GM12878 (cell line): ENCODE measurements around the gene SLC39A8. TPM values are rescaled to one million over a fixed set of nuclear protein-coding genes. Genes with fewer than 3 reads are reported as not detected.

Source experiments
- BACH1 ChIP-seq: fragments of 450-650 bp; IDR thresholded peaks from 2 replicates; pipeline ENCODE4 v1.6.1; 2017; ENCODE audit warnings: mild to moderate bottlenecking, borderline replicate concordance
- CBX5 ChIP-seq: sonication (generic); IDR thresholded peaks from 2 replicates; pipeline ENCODE4 v1.6.1; 2016; ENCODE audit warnings: low read depth, moderate library complexity, mild to moderate bottlenecking, inconsistent platforms
- CREB1 ChIP-seq: IDR thresholded peaks from 2 replicates; pipeline ENCODE4 v1.6.1; 2012; ENCODE audit warnings: low read depth, mild to moderate bottlenecking, inconsistent platforms
- EP300 ChIP-seq, 2 experiments: fragments of 150-350 bp in 1 of 2; IDR thresholded peaks; 2 replicates each; pipeline ENCODE4 v1.6.1; 2011 to 2012; ENCODE audit warnings: low read depth in 2 of 2, low read length in 2 of 2, borderline replicate concordance in 1 of 2, improper control_type of control experiment in 1 of 2, inconsistent platforms in 1 of 2; ENCODE audit not compliant: control insufficient read depth in 1 of 2
- GABPA ChIP-seq: IDR thresholded peaks from 2 replicates; pipeline ENCODE4 v1.6.1; 2014; ENCODE audit warnings: antibody characterized with exemption, low read depth, mild to moderate bottlenecking, inconsistent platforms
- HDGF ChIP-seq: fragments of 450-650 bp; IDR thresholded peaks from 2 replicates; pipeline ENCODE4 v1.6.1; 2016; ENCODE audit warnings: antibody characterized with exemption
- KAT2A ChIP-seq: conservative IDR thresholded peaks from 2 replicates; pipeline ENCODE4 v1.6.1; 2011; ENCODE audit warnings: low read depth, low read length; ENCODE audit not compliant: control insufficient read depth
- NFIC ChIP-seq: IDR thresholded peaks from 2 replicates; pipeline ENCODE4 v1.6.1; 2012; ENCODE audit warnings: low read depth, mild to moderate bottlenecking, inconsistent platforms, low read length, moderate library complexity
- NFYA ChIP-seq: IDR thresholded peaks from 2 replicates; pipeline ENCODE4 v1.6.1; 2011; ENCODE audit warnings: low read depth, mild to moderate bottlenecking, low read length, improper control_type of control experiment, borderline replicate concordance
- POLR2AphosphoS2 ChIP-seq: IDR thresholded peaks from 2 replicates; pipeline ENCODE4 v1.6.1; 2011; ENCODE audit warnings: low read depth, mild to moderate bottlenecking, low read length, improper control_type of control experiment, moderate library complexity
- RUNX3 ChIP-seq: IDR thresholded peaks from 2 replicates; pipeline ENCODE4 v1.6.1; 2012; ENCODE audit warnings: low read length, inconsistent platforms
- SPI1 ChIP-seq: IDR thresholded peaks from 2 replicates; pipeline ENCODE4 v1.6.1; 2011; ENCODE audit warnings: low read depth, mild to moderate bottlenecking, low read length, moderate library complexity, borderline replicate concordance; ENCODE audit not compliant: insufficient read depth
- TCF7 ChIP-seq: IDR thresholded peaks from 2 replicates; pipeline ENCODE4 v1.6.1; 2014; ENCODE audit warnings: antibody characterized with exemption, borderline replicate concordance
- ZNF622 ChIP-seq: fragments of 450-650 bp; IDR thresholded peaks from 2 replicates; pipeline ENCODE4 v1.6.1; 2017; ENCODE audit warnings: mild to moderate bottlenecking, inconsistent platforms
- polyA plus RNA-seq, 11 experiments: library from polyadenylated mRNA; depleted of rRNA in 4 of 11; unstranded in 6 of 11; stranded (reverse) in 5 of 11; fragments of >200 nt; fragmentation: Nextera tagmentation in 4 of 11; fragmentation: Illumina TruSeq in 1 of 11; extraction: Ambion mirVana in 4 of 11; extraction: Trizol in 1 of 11; gene quantifications; 1 replicate in 1 of 11; 2 replicates in 10 of 11; pipeline versions ENCODE4 v1.2.1 to v1.2.3, GENCODE V29; 2011 to 2016; ENCODE audit warnings: inconsistent platforms in 2 of 11, missing spikeins in 2 of 11, low read depth in 1 of 11
- total RNA-seq, 4 experiments: library from RNA; depleted of rRNA in 3 of 4; stranded (reverse); fragments of >200 nt in 3 of 4; fragmentation: Illumina TruSeq in 1 of 4; extraction: Trizol in 1 of 4; gene quantifications; 2 replicates each; pipeline versions ENCODE4 v1.2.1 to v1.2.3, GENCODE V29; 2013 to 2021
- TF ChIP-seq, protein P1 (sequence below): IDR thresholded peaks from 2 replicates; pipeline ENCODE4 v1.6.1; 2012; ENCODE audit warnings: low read depth, low read length, improper control_type of control experiment
- TF ChIP-seq, protein P2 (sequence below): IDR thresholded peaks from 2 replicates; pipeline ENCODE4 v1.6.1; 2011; ENCODE audit warnings: low read depth, mild to moderate bottlenecking, low read length, moderate library complexity, borderline replicate concordance; ENCODE audit errors: extremely low read depth
- TF ChIP-seq, protein P3 (sequence below): IDR thresholded peaks from 2 replicates; pipeline ENCODE4 v1.6.1; 2012; ENCODE audit warnings: low read depth, low read length, improper control_type of control experiment
- TF ChIP-seq, protein P4 (sequence below): IDR thresholded peaks from 2 replicates; pipeline ENCODE4 v1.6.1; 2011; ENCODE audit warnings: mild to moderate bottlenecking, low read depth, low read length, moderate library complexity; ENCODE audit not compliant: insufficient replicate concordance
- TF ChIP-seq, protein P5 (sequence below): fragments of 450-650 bp; IDR thresholded peaks from 2 replicates; pipeline ENCODE4 v1.6.1; 2017; ENCODE audit warnings: mild to moderate bottlenecking, low read depth, inconsistent platforms; ENCODE audit not compliant: poor library complexity, severe bottlenecking
- TF ChIP-seq, protein P6 (sequence below): IDR thresholded peaks from 2 replicates; pipeline ENCODE4 v1.6.1; 2012; ENCODE audit warnings: low read depth, low read length, improper control_type of control experiment

SLC39A8 gene
- total and polyA plus RNA-seq, 10 of the 15 experiments (the other 5 are each of a cell fraction or from before 2014, with no cell fraction given): 7.9 to 47.8 (median 32.8) TPM

DNA sequence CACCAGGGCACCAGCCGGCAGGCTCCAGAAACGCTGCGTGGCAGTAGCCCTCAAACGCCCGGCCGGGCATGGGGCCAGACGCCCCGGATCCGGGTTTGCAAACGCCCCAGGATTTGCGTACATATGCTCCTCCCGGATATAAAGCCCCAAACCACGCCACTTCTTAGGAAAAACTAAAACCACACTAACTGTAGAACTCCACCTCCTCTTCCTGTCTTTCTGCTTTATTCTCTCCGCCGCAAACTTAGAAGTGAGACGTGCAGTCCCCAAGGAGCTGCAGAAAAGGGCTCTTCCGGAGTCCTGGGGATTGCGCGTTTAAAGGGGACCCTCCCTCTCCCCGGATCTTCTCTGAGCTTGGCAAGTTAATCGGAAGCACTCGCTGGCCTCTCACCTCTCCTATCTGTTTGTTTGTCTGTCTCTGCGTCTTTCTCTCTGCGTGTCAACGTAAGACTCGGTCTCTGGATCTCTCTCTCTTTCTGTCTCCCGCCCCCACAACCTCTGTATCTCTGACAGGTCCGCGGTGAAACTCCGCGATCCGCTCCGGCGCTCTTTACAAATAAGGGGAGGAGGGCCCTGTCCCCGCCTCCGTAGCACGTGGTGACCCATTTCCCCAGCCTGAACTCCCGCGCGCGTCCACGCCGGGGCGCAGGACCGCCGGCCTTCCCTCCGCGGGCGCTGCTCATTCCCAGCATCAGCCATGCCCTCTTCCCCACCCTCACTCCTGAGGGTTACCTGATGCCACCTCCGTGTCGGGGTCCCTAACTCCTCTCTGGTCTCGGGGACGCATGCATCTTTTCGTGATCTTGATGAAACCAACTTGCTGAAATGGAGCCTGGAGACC is at the start of gene SLC39A8 (continued):
- TF ChIP-seq, protein P1, sequence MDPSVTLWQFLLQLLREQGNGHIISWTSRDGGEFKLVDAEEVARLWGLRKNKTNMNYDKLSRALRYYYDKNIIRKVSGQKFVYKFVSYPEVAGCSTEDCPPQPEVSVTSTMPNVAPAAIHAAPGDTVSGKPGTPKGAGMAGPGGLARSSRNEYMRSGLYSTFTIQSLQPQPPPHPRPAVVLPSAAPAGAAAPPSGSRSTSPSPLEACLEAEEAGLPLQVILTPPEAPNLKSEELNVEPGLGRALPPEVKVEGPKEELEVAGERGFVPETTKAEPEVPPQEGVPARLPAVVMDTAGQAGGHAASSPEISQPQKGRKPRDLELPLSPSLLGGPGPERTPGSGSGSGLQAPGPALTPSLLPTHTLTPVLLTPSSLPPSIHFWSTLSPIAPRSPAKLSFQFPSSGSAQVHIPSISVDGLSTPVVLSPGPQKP: no peak
- TF ChIP-seq RUNX3 (peak; percentile 86), TCF7 (no peak), NFIC (peak; percentile 77), CREB1 (peak; percentile 70; the same call in 1 of the 2 replicates), EP300 (IDR thresholded peaks at IDR 0.05; ENCODE audit: borderline replicate concordance in 1 of 2, control insufficient read depth in 1 of 2, low read depth in 2 of 2, low read length in 2 of 2) (peak; percentile 42 to 69; a peak in 3 of 4 replicates), CBX5 (peak; percentile 63), NFYA (no peak), HDGF (peak; percentile 62; the same call in 1 of the 2 replicates), GABPA (0 out of 2 replicates have a peak, but pooled peaks have one; percentile 48), POLR2AphosphoS2 (peak; percentile 53), ZNF622 (no peak), BACH1 (no peak), SPI1 (0 out of 2 replicates have a peak, but pooled peaks have one; percentile 3), KAT2A (no peak)
- TF ChIP-seq, protein P2, sequence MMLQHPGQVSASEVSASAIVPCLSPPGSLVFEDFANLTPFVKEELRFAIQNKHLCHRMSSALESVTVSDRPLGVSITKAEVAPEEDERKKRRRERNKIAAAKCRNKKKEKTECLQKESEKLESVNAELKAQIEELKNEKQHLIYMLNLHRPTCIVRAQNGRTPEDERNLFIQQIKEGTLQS: peak; percentile 33; the same call in 1 of the 2 replicates
- TF ChIP-seq, protein P3, sequence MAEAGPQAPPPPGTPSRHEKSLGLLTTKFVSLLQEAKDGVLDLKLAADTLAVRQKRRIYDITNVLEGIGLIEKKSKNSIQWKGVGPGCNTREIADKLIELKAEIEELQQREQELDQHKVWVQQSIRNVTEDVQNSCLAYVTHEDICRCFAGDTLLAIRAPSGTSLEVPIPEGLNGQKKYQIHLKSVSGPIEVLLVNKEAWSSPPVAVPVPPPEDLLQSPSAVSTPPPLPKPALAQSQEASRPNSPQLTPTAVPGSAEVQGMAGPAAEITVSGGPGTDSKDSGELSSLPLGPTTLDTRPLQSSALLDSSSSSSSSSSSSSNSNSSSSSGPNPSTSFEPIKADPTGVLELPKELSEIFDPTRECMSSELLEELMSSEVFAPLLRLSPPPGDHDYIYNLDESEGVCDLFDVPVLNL: peak; percentile 63
- TF ChIP-seq, protein P4, sequence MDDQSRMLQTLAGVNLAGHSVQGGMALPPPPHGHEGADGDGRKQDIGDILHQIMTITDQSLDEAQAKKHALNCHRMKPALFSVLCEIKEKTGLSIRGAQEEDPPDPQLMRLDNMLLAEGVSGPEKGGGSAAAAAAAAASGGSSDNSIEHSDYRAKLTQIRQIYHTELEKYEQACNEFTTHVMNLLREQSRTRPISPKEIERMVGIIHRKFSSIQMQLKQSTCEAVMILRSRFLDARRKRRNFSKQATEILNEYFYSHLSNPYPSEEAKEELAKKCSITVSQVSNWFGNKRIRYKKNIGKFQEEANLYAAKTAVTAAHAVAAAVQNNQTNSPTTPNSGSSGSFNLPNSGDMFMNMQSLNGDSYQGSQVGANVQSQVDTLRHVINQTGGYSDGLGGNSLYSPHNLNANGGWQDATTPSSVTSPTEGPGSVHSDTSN: no peak
- TF ChIP-seq, protein P5, sequence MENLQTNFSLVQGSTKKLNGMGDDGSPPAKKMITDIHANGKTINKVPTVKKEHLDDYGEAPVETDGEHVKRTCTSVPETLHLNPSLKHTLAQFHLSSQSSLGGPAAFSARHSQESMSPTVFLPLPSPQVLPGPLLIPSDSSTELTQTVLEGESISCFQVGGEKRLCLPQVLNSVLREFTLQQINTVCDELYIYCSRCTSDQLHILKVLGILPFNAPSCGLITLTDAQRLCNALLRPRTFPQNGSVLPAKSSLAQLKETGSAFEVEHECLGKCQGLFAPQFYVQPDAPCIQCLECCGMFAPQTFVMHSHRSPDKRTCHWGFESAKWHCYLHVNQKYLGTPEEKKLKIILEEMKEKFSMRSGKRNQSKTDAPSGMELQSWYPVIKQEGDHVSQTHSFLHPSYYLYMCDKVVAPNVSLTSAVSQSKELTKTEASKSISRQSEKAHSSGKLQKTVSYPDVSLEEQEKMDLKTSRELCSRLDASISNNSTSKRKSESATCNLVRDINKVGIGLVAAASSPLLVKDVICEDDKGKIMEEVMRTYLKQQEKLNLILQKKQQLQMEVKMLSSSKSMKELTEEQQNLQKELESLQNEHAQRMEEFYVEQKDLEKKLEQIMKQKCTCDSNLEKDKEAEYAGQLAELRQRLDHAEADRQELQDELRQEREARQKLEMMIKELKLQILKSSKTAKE: peak; percentile 87
- TF ChIP-seq, protein P6, sequence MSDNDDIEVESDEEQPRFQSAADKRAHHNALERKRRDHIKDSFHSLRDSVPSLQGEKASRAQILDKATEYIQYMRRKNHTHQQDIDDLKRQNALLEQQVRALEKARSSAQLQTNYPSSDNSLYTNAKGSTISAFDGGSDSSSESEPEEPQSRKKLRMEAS: peak; percentile 95
